K562 (cell line): ENCODE data around the gene COPE. TPM values are rescaled to one million over a fixed set of nuclear protein-coding genes. Genes with fewer than 3 reads are reported as not detected.

Experiments used
- ATAC-seq: fragments of 200-7000 bp; cut with Tn5 transposase; 3 replicates; pipeline ENCODE4 v1.9.1; 2020; ENCODE audit warnings: moderate library complexity
- BruUV-seq: library from RNA; stranded (reverse); fragments of 400-500 nt; replicated peaks from 2 replicates; lab custom pipeline; 2021; lab: Mats Ljungman, UMichigan
- CTCF ChIA-PET: fragments of 300-600 bp; formaldehyde crosslinking; extraction: SDS; loops from one replicate; lab custom pipeline; 2021; ENCODE audit warnings: low intra/inter-chr PET ratio; lab: Yijun Ruan, JAX
- POLR2A ChIA-PET: fragments of 300-600, 350-650 bp; sonication (Branson Sonifier 250); formaldehyde crosslinking; extraction: SDS; loops from one replicate; lab custom pipeline; 2021; ENCODE audit warnings: antibody characterized with exemption, inconsistent platforms; lab: Yijun Ruan, JAX
- DNase-seq, 4 experiments: peaks; one replicate each; pipeline versions ENCODE4 v3.0.0 to v3.0.0-alpha.2; 2011 to 2018; ENCODE audit warnings: low spot score in 3 of 4, mixed read lengths in 3 of 4; ENCODE audit errors: extremely low read depth in 1 of 4
- FAIRE-seq: peaks from 2 replicates; lab custom pipeline; 2011; peaks lifted over from hg19 to GRCh38; lab: Jason Lieb, UNC
- H2AFZ ChIP-seq: 2 replicates; pipeline ENCODE4 v1.6.0; 2011; ENCODE audit warnings: low read depth, low read length, control low read depth, inconsistent platforms
- H3K27ac ChIP-seq: fragments of 200-600 bp; 3 replicates; pipeline ENCODE4 v1.8.0; 2011; ENCODE audit warnings: low read depth, mild to moderate bottlenecking, control low read depth, inconsistent platforms, low read length, moderate library complexity, mixed read lengths; ENCODE audit errors: extremely low read depth
- H3K27me3 ChIP-seq, 2 experiments: fragments of 300-600 bp in 1 of 2; 2 replicates in 1 of 2; 3 replicates in 1 of 2; pipeline versions ENCODE4 v1.6.0 to v1.8.0; 2011; ENCODE audit warnings: inconsistent platforms in 2 of 2, low read length in 2 of 2, mild to moderate bottlenecking in 1 of 2, mixed read lengths in 1 of 2, moderate library complexity in 1 of 2; ENCODE audit not compliant: control insufficient read depth in 2 of 2, insufficient read depth in 2 of 2
- H3K36me3 ChIP-seq: fragments of 300-600 bp; 3 replicates; pipeline ENCODE4 v1.8.0; 2011; ENCODE audit warnings: mild to moderate bottlenecking, low read length, inconsistent platforms; ENCODE audit not compliant: control insufficient read depth, insufficient read depth
- H3K4me1 ChIP-seq, 2 experiments: fragments of 200-600 bp in 1 of 2; replicated peaks in 1 of 2; 2 replicates in 1 of 2; 3 replicates in 1 of 2; pipeline versions ENCODE4 v1.5.1 to v1.8.0; 2011; ENCODE audit warnings: inconsistent platforms in 2 of 2, low read length in 2 of 2, mild to moderate bottlenecking in 1 of 2, mixed read lengths in 1 of 2, moderate library complexity in 1 of 2; ENCODE audit not compliant: control insufficient read depth in 2 of 2, insufficient read depth in 2 of 2
- H3K4me2 ChIP-seq: 2 replicates; pipeline ENCODE4 v1.6.1; 2011; ENCODE audit warnings: low read length, control low read depth, inconsistent platforms, mixed read lengths; ENCODE audit not compliant: insufficient read depth
- H3K4me3 ChIP-seq: fragments of 200-600 bp; sonication (generic), shearing (Covaris generic); 2 replicates; pipeline ENCODE4 v1.5.1; 2016; ENCODE audit warnings: control low read depth, inconsistent platforms
- H3K79me2 ChIP-seq: fragments of 200-600 bp; 3 replicates; pipeline ENCODE4 v1.8.0; 2011; ENCODE audit warnings: low read length, inconsistent platforms; ENCODE audit not compliant: control insufficient read depth, insufficient read depth
- H3K9ac ChIP-seq, 2 experiments: 2 replicates each; pipeline versions ENCODE4 v1.6.0 to v1.6.1; 2011; ENCODE audit warnings: low read depth in 2 of 2, low read length in 2 of 2, control low read depth in 1 of 2, inconsistent platforms in 1 of 2, mild to moderate bottlenecking in 1 of 2, mixed read lengths in 1 of 2; ENCODE audit not compliant: insufficient read depth in 1 of 2
- H3K9me1 ChIP-seq: one replicate; pipeline ENCODE4 v1.6.0; 2011; ENCODE audit warnings: inconsistent platforms, mild to moderate bottlenecking, low read length, moderate library complexity; ENCODE audit not compliant: control insufficient read depth, insufficient read depth
- H3K9me3 ChIP-seq: replicated peaks from 2 replicates; pipeline ENCODE4 v1.5.1; 2011; ENCODE audit warnings: low read depth, low read length, inconsistent platforms; ENCODE audit not compliant: control insufficient read depth, insufficient read depth
- H4K20me1 ChIP-seq: replicated peaks from 2 replicates; pipeline ENCODE4 v1.6.1; 2011; ENCODE audit warnings: low read length, inconsistent platforms, mixed read lengths; ENCODE audit not compliant: control insufficient read depth, insufficient read depth
- CHCHD3 ChIP-seq: fragments of 250-450 bp; sonication (Bioruptor Pico); IDR thresholded peaks from 2 replicates; pipeline ENCODE4 v2.1.2; 2022; ENCODE audit warnings: mild to moderate bottlenecking
- CREB3L1 ChIP-seq: fragments of 450-650 bp; IDR thresholded peaks from 2 replicates; pipeline ENCODE4 v1.6.1; 2014; ENCODE audit warnings: low read depth, mild to moderate bottlenecking, moderate library complexity, borderline replicate concordance
- EZH2 ChIP-seq: IDR thresholded peaks from 2 replicates; pipeline ENCODE4 v1.6.1; 2012; ENCODE audit warnings: low read depth, mild to moderate bottlenecking, inconsistent platforms, low read length, borderline replicate concordance
- FOXK2 ChIP-seq, 2 experiments: fragments of 450-650 bp; IDR thresholded peaks in 1 of 2; conservative IDR thresholded peaks in 1 of 2; 2 replicates each; pipeline ENCODE4 v1.6.1; 2016; ENCODE audit warnings: low read depth in 2 of 2, mild to moderate bottlenecking in 1 of 2
- IRF9 ChIP-seq: fragments of 450-650 bp; IDR thresholded peaks from 2 replicates; pipeline ENCODE4 v1.6.1; 2016; ENCODE audit warnings: missing biosample characterization, missing genetic modification characterization
- MAFF ChIP-seq: IDR thresholded peaks from 2 replicates; pipeline ENCODE4 v1.6.1; 2012; ENCODE audit warnings: low read length, improper control_type of control experiment
- MYC ChIP-seq, 2 experiments: fragments of 250-450 bp in 1 of 2; sonication (Bioruptor Pico) in 1 of 2; IDR thresholded peaks; 2 replicates each; pipeline versions ENCODE4 v1.5.1 to v1.6.1; 2012 to 2021; ENCODE audit warnings: low read depth in 2 of 2, borderline replicate concordance in 1 of 2, improper control_type of control experiment in 1 of 2, low read length in 1 of 2, mild to moderate bottlenecking in 1 of 2, moderate library complexity in 1 of 2
- NEUROD1 ChIP-seq: fragments of 150-350 bp; IDR thresholded peaks from 2 replicates; pipeline ENCODE4 v1.6.1; 2014; ENCODE audit warnings: borderline replicate concordance, low read length, low read depth; ENCODE audit not compliant: partially characterized antibody
- SLC30A9 ChIP-seq: fragments of 250-450 bp; sonication (Bioruptor Pico); IDR thresholded peaks from 2 replicates; pipeline ENCODE4 v1.8.0; 2022; ENCODE audit warnings: mild to moderate bottlenecking, moderate library complexity
- TCF7L2 ChIP-seq: fragments of 150-350 bp; IDR thresholded peaks from 2 replicates; pipeline ENCODE4 v1.6.1; 2016; ENCODE audit warnings: low read depth, mild to moderate bottlenecking, low read length, moderate library complexity
- TEAD1 ChIP-seq, 2 experiments: fragments of 450-650 bp in 1 of 2; sonication (generic) in 1 of 2; formaldehyde crosslinking; IDR thresholded peaks; 2 replicates each; pipeline versions ENCODE4 v1.4.0 to v1.8.0; 2020 to 2022; ENCODE audit warnings: mild to moderate bottlenecking in 2 of 2, missing genetic modification reagents in 1 of 2
- TSC22D4 ChIP-seq: fragments of 450-650 bp; IDR thresholded peaks from 2 replicates; pipeline ENCODE4 v1.6.1; 2016; ENCODE audit warnings: missing genetic modification characterization, missing biosample characterization, control low read depth
- ZFP36 ChIP-seq: fragments of 150-350 bp; IDR thresholded peaks from 2 replicates; pipeline ENCODE4 v1.6.1; 2018; ENCODE audit warnings: low read length, low read depth; ENCODE audit not compliant: partially characterized antibody
- ZFX ChIP-seq: sonication (generic); formaldehyde crosslinking; IDR thresholded peaks from 2 replicates; pipeline ENCODE4 v1.8.0; 2022; ENCODE audit warnings: mild to moderate bottlenecking, missing genetic modification reagents, moderate library complexity
- ZNF134 ChIP-seq: fragments of 250-450 bp; sonication (Bioruptor Pico); conservative IDR thresholded peaks from 2 replicates; pipeline ENCODE4 v1.4.0; 2020
- ZNF699 ChIP-seq: fragments of 250-450 bp; sonication (Bioruptor Pico); IDR thresholded peaks from 2 replicates; pipeline ENCODE4 v1.8.0; 2021; ENCODE audit warnings: mild to moderate bottlenecking, moderate library complexity; ENCODE audit not compliant: insufficient replicate concordance
- WGBS: fragments of 100-300 bp; shearing (Covaris generic); methylation state at CpG from one replicate; pipeline ENCODE4 v1.1.6; 2016; ENCODE audit warnings: low coverage, mixed read lengths; ENCODE audit not compliant: insufficient coverage; ENCODE audit errors: missing lambda C conversion rate; 5-methylcytosine and 5-hydroxymethylcytosine counted together
- in situ Hi-C: fragments of 300-500 bp; cut with MboI; formaldehyde crosslinking; loops from 4 replicates; pipeline ENCODE4 v1.15.0; 2018; ENCODE audit warnings: inconsistent platforms, mixed read lengths
- intact Hi-C: fragments of 100-400 bp; cut with micrococcal nuclease; formaldehyde crosslinking; loops from 2 replicates; pipeline ENCODE4 v1.14.2; 2022
- polyA plus RNA-seq, 8 experiments: library from polyadenylated mRNA; depleted of rRNA in 4 of 8; stranded (reverse) in 5 of 8; unstranded in 3 of 8; fragments of >200 nt; fragmentation: Nextera tagmentation in 2 of 8; fragmentation: Illumina TruSeq in 1 of 8; extraction: Ambion mirVana in 2 of 8; extraction: Trizol in 1 of 8; gene quantifications; 2 replicates each; pipeline versions ENCODE4 v1.2.1 to v1.2.3, GENCODE V29; 2011 to 2014; ENCODE audit warnings: inconsistent platforms in 1 of 8, missing spikeins in 1 of 8
- total RNA-seq, 7 experiments: library from RNA; depleted of rRNA in 6 of 7; stranded (reverse); fragments of >200 nt in 6 of 7; fragmentation: Illumina TruSeq in 2 of 7; extraction: Trizol in 2 of 7; gene quantifications; 2 replicates each; pipeline versions ENCODE4 v1.2.1 to v1.2.3, GENCODE V29; 2011 to 2021; ENCODE audit warnings: low replicate concordance in 1 of 7

The COPE gene
- total and polyA plus RNA-seq, 9 of the 15 experiments (the other 6 are each of a cell fraction or from before 2014, with no cell fraction given), result 5.8 to 273 (median 147) TPM

- Histone ChIP-seq H3K9me3 (no peaks in the 10 kb centered on the region), H3K36me3 (no peaks in the 10 kb centered on the region), H3K27ac (no peak overlapping the region), H3K79me2 (no peaks in the 10 kb centered on the region), H3K27me3 (peaks cover 0 to 4% of the 10 kb centered on the region in 2 experiments; a peak in 1 of 5 replicates), H3K9me1 (peaks cover 5% of the 10 kb centered on the region), H3K4me1 (peaks cover 3 to 18% of the 10 kb centered on the region in 2 experiments; a peak in 4 of 5 replicates), H4K20me1 (peaks cover 5% of the 10 kb centered on the region; the same call in 1 of the 2 replicates), H3K9ac (no peak overlapping the region), H3K4me3 (no peak overlapping the region), H3K4me2 (no peak overlapping the region), H2AFZ (no peak overlapping the region)
- BruUV-seq, result no TSS peak
- CTCF ChIA-PET, result no interaction called here
- no peak for ATAC-seq
- TF ChIP-seq MAFF (no peak), ZFX (no peak), EZH2 (no peak), TCF7L2 (no peak), ZNF134 (CRISPR knock-in tag) (no peak), CREB3L1 (no peak), NEUROD1 (no peak), MYC (IDR thresholded peaks at IDR 0.05; ENCODE audit: low read depth, low read length) (no peak), MYC (CRISPR knock-in tag; IDR thresholded peaks at IDR 0.05; ENCODE audit: borderline replicate concordance, low read depth) (no peak), ZNF699 (CRISPR knock-in tag) (no peak), IRF9 (tag) (no peak), TSC22D4 (tag) (no peak), ZFP36 (no peak), TEAD1 (CRISPR knock-in tag; IDR thresholded peaks at IDR 0.05) (no peak), SLC30A9 (no peak), FOXK2 (conservative IDR thresholded peaks at IDR 0.05 in 1 of 2, IDR thresholded peaks at IDR 0.05 in 1 of 2; ENCODE audit: low read depth in 2 of 2) (no peak), CHCHD3 (CRISPR knock-in tag) (no peak)
- in situ Hi-C loops, result no loop called here
- POLR2A ChIA-PET, result interaction anchor here (0.6 kb wide), 1 partner anchor 128 kb away, joined by 3 read pairs; no protein-coding TSS in a partner anchor
- 49% methylated on average over 3 of the region's 3 CpGs for WGBS
- intact Hi-C loops, result no loop called here
- DNase-seq, result no peak
- no peak for FAIRE-seq
Observed at GRCh38 chr19:18939163-18939562, 20.0 kb upstream of the COPE start.
